ENCODE measurements around the gene SRP68.

DNA sequence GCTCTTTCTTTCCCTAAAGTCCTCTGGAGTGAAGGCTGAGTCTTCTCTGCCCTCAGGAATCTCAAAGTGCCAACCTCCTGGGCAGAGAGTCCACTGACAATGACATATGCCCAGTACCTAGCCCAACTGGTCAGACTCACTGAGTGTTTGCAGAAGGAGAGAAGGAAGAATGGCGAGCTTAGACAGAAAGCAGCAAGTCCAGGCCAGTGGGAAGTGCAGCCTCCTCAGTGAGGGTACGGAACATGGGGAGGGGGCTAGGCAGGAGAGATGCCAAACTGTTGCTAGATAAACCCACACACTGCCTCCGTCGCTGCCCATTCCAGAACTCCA is 30.6 kb upstream of the SRP68 start:
- TF ChIP-seq POLR2AphosphoS5 (IDR thresholded peaks at IDR 0.05; ENCODE audit: borderline replicate concordance, low read depth, low read length): no peak
- no peak for TF ChIP-seq EZH2 (IDR thresholded peaks at IDR 0.05)
